Mesendoderm (in vitro differentiated cells): Measurements from ENCODE around the gene VPS13A.

Experiments used
- DNase-seq: peaks from one replicate; pipeline ENCODE4 v3.0.0; 2013
- H2AK5ac ChIP-seq: 2 replicates; pipeline ENCODE4 v1.6.1; 2013; ENCODE audit warnings: low read length, inconsistent platforms
- H2BK120ac ChIP-seq: 2 replicates; pipeline ENCODE4 v1.6.1; 2013; ENCODE audit warnings: low read depth, mild to moderate bottlenecking, low read length, moderate library complexity, mixed read lengths
- H2BK15ac ChIP-seq: replicated peaks from 2 replicates; pipeline ENCODE4 v1.6.1; 2013; ENCODE audit warnings: low read depth, mild to moderate bottlenecking, moderate library complexity
- H2BK5ac ChIP-seq: 2 replicates; pipeline ENCODE4 v1.6.1; 2013; ENCODE audit warnings: low read length, inconsistent platforms
- H3K18ac ChIP-seq: 2 replicates; pipeline ENCODE4 v1.6.1; 2013; ENCODE audit warnings: mild to moderate bottlenecking, low read length, mixed read lengths
- H3K23ac ChIP-seq: one replicate; pipeline ENCODE4 v1.6.1; 2013; ENCODE audit warnings: low read length
- H3K27ac ChIP-seq: 2 replicates; pipeline ENCODE4 v1.5.1; 2013; ENCODE audit warnings: low read depth, mild to moderate bottlenecking, inconsistent platforms, low read length, moderate library complexity
- H3K27me3 ChIP-seq: 2 replicates; pipeline ENCODE4 v1.6.1; 2013; ENCODE audit warnings: low read length, control low read depth, mild to moderate bottlenecking, inconsistent platforms; ENCODE audit not compliant: insufficient read depth, poor library complexity
- H3K36me3 ChIP-seq: 2 replicates; pipeline ENCODE4 v1.6.1; 2013; ENCODE audit warnings: low read length, inconsistent platforms; ENCODE audit not compliant: control insufficient read depth, insufficient read depth
- H3K4ac ChIP-seq: one replicate; pipeline ENCODE4 v1.6.1; 2013; ENCODE audit warnings: low read depth, mild to moderate bottlenecking, low read length, moderate library complexity
- H3K4me1 ChIP-seq: 2 replicates; pipeline ENCODE4 v1.6.1; 2013; ENCODE audit warnings: low read depth, low read length, inconsistent platforms; ENCODE audit not compliant: control insufficient read depth
- H3K4me2 ChIP-seq: 2 replicates; pipeline ENCODE4 v1.6.1; 2013; ENCODE audit warnings: low read length
- H3K4me3 ChIP-seq: 2 replicates; pipeline ENCODE4 v1.5.1; 2013; ENCODE audit warnings: mild to moderate bottlenecking, low read length
- H3K56ac ChIP-seq: one replicate; pipeline ENCODE4 v1.6.1; 2013; ENCODE audit warnings: low read length
- H3K79me1 ChIP-seq: 2 replicates; pipeline ENCODE4 v1.6.1; 2013; ENCODE audit warnings: low read length, inconsistent platforms
- H3K79me2 ChIP-seq: 2 replicates; pipeline ENCODE4 v1.6.1; 2013; ENCODE audit warnings: mild to moderate bottlenecking, low read length; ENCODE audit not compliant: control insufficient read depth, insufficient read depth
- H3K9ac ChIP-seq: 2 replicates; pipeline ENCODE4 v1.6.1; 2013; ENCODE audit warnings: low read length, inconsistent platforms
- H4K5ac ChIP-seq: one replicate; pipeline ENCODE4 v1.6.1; 2013; ENCODE audit warnings: low read length
- H4K8ac ChIP-seq: one replicate; pipeline ENCODE4 v1.6.1; 2013; ENCODE audit warnings: low read depth, mild to moderate bottlenecking, control low read depth, low read length, moderate library complexity
- WGBS: extraction: QIAGEN DNeasy Blood & Tissue Kit; methylation state at CpG from one replicate; pipeline ENCODE4 v1.1.7; 2013; ENCODE audit warnings: low lambda C conversion rate, missing lambda C conversion rate; ENCODE audit not compliant: insufficient coverage; ENCODE audit errors: extremely low coverage; 5-methylcytosine and 5-hydroxymethylcytosine counted together

The VPS13A gene

GRCh38 chr9:77161966-77162365, 15.4 kb upstream of the VPS13A start:
- H3K4me1 ChIP-seq: no peaks in the 10 kb centered on the region
- no peak overlapping the region for H3K27ac ChIP-seq

GRCh38 chr9:77162366-77162765, 15.0 kb upstream of the VPS13A start:
- Histone ChIP-seq H3K23ac (no peak overlapping the region), H2BK5ac (no peak overlapping the region), H3K79me1 (no peaks in the 10 kb centered on the region), H3K4me1 (no peaks in the 10 kb centered on the region), H3K56ac (no peak overlapping the region), H3K4ac (no peak overlapping the region), H3K4me3 (no peak overlapping the region), H3K27ac (no peak overlapping the region), H2BK120ac (no peak overlapping the region), H3K27me3 (no peaks in the 10 kb centered on the region), H3K9ac (no peak overlapping the region), H4K5ac (no peak overlapping the region), H3K18ac (no peak overlapping the region), H2BK15ac (no peak overlapping the region), H2AK5ac (no peak overlapping the region), H3K79me2 (no peaks in the 10 kb centered on the region), H4K8ac (no peak overlapping the region), H3K4me2 (no peak overlapping the region), H3K36me3 (no peaks in the 10 kb centered on the region)
- WGBS: no CpG with 5 or more reads among the region's 4 CpGs
- no peak for DNase-seq

More at GRCh38 chr9:77161966-77162365, 15.4 kb upstream of the VPS13A start:
- H3K79me1 ChIP-seq: no peaks in the 10 kb centered on the region
- H3K4me3 ChIP-seq: no peak overlapping the region
- H3K18ac ChIP-seq: no peak overlapping the region
- H2BK15ac ChIP-seq: no peak overlapping the region
- no peak overlapping the region for H2AK5ac ChIP-seq
- no peaks in the 10 kb centered on the region for H3K79me2 ChIP-seq
- H3K23ac ChIP-seq: no peak overlapping the region
- no peak overlapping the region for H3K56ac ChIP-seq
- no peak for DNase-seq
- H2BK120ac ChIP-seq: no peak overlapping the region
- no peaks in the 10 kb centered on the region for H3K36me3 ChIP-seq
- H3K4ac ChIP-seq: no peak overlapping the region
- WGBS: no CpG with 5 or more reads among the region's 1 CpG
- H4K5ac ChIP-seq: no peak overlapping the region
- H3K4me2 ChIP-seq: no peak overlapping the region
- H2BK5ac ChIP-seq: no peak overlapping the region
- H4K8ac ChIP-seq: no peak overlapping the region
- H3K9ac ChIP-seq: no peak overlapping the region
- no peaks in the 10 kb centered on the region for H3K27me3 ChIP-seq

- H3K4me3 ChIP-seq: no peak overlapping the region
These were observed 13.4 kb upstream of the VPS13A start for GRCh38 chr9:77163884-77164283.

GRCh38 chr9:77166193-77166592, 11.1 kb upstream of the VPS13A start:
- Histone ChIP-seq H2AK5ac (no peak overlapping the region), H3K9ac (no peak overlapping the region), H3K79me1 (no peaks in the 10 kb centered on the region), H3K18ac (no peak overlapping the region), H4K8ac (no peak overlapping the region), H2BK120ac (no peak overlapping the region), H3K56ac (no peak overlapping the region), H2BK5ac (no peak overlapping the region), H3K27ac (no peak overlapping the region), H3K79me2 (no peaks in the 10 kb centered on the region), H3K4me1 (no peaks in the 10 kb centered on the region), H2BK15ac (no peak overlapping the region), H3K27me3 (no peaks in the 10 kb centered on the region), H4K5ac (no peak overlapping the region), H3K4me2 (no peak overlapping the region), H3K23ac (no peak overlapping the region), H3K4me3 (no peak overlapping the region), H3K4ac (no peak overlapping the region), H3K36me3 (no peaks in the 10 kb centered on the region)
- no CpG with 5 or more reads among the region's 4 CpGs for WGBS
- DNase-seq: no peak

More at GRCh38 chr9:77163884-77164283, 13.4 kb upstream of the VPS13A start:
- no CpG with 5 or more reads among the region's 4 CpGs for WGBS
- Histone ChIP-seq H3K56ac (no peak overlapping the region), H3K27me3 (no peaks in the 10 kb centered on the region), H4K8ac (no peak overlapping the region), H3K79me1 (no peaks in the 10 kb centered on the region), H3K23ac (no peak overlapping the region), H3K9ac (no peak overlapping the region), H3K4me2 (no peak overlapping the region), H3K27ac (no peak overlapping the region), H2BK15ac (no peak overlapping the region), H3K18ac (no peak overlapping the region), H3K4me1 (no peaks in the 10 kb centered on the region), H2AK5ac (no peak overlapping the region), H3K36me3 (no peaks in the 10 kb centered on the region), H3K79me2 (no peaks in the 10 kb centered on the region), H4K5ac (no peak overlapping the region), H2BK120ac (no peak overlapping the region), H3K4ac (no peak overlapping the region), H2BK5ac (no peak overlapping the region)
- DNase-seq: no peak

GRCh38 chr9:77170991-77171699, 6.2 kb upstream of the VPS13A start:
- Histone ChIP-seq H4K5ac (no peak overlapping the region), H2AK5ac (no peak overlapping the region), H3K27me3 (no peaks in the 10 kb centered on the region), H3K4ac (no peak overlapping the region), H3K18ac (no peak overlapping the region), H3K36me3 (no peaks in the 10 kb centered on the region), H3K56ac (no peak overlapping the region), H3K4me2 (no peak overlapping the region), H4K8ac (no peak overlapping the region), H3K23ac (no peak overlapping the region), H3K79me2 (no peaks in the 10 kb centered on the region), H3K9ac (no peak overlapping the region), H3K4me3 (no peak overlapping the region), H2BK5ac (no peak overlapping the region), H2BK15ac (no peak overlapping the region), H3K27ac (no peak overlapping the region), H2BK120ac (no peak overlapping the region), H3K79me1 (no peaks in the 10 kb centered on the region), H3K4me1 (no peaks in the 10 kb centered on the region)
- no CpG with 5 or more reads among the region's 2 CpGs for WGBS
- no peak for DNase-seq

GRCh38 chr9:77175151-77175550, 2.2 kb upstream of the VPS13A start:
- H3K27ac ChIP-seq: no peak overlapping the region
- no peak overlapping the region for H4K8ac ChIP-seq
- no CpG with 5 or more reads among the region's 2 CpGs for WGBS

More at GRCh38 chr9:77175151-77175550, 2.2 kb upstream of the VPS13A start:
- no peak overlapping the region for H2BK15ac ChIP-seq
- no peak overlapping the region for H2AK5ac ChIP-seq
- no peak overlapping the region for H4K5ac ChIP-seq
- H3K4me3 ChIP-seq: no peak overlapping the region
- H3K4me2 ChIP-seq: no peak overlapping the region
- no peak overlapping the region for H3K9ac ChIP-seq
- DNase-seq: peak; percentile 38
- H2BK120ac ChIP-seq: no peak overlapping the region
- H3K4ac ChIP-seq: no peak overlapping the region
- H3K4me1 ChIP-seq: no peaks in the 10 kb centered on the region
- H3K18ac ChIP-seq: no peak overlapping the region
- peaks cover 1% of the 10 kb centered on the region for H3K79me2 ChIP-seq
- no peaks in the 10 kb centered on the region for H3K27me3 ChIP-seq
- no peaks in the 10 kb centered on the region for H3K36me3 ChIP-seq
- H3K23ac ChIP-seq: no peak overlapping the region
- no peaks in the 10 kb centered on the region for H3K79me1 ChIP-seq
- no peak overlapping the region for H3K56ac ChIP-seq
- no peak overlapping the region for H2BK5ac ChIP-seq
